HG03095 (cell line): ENCODE results near the gene CELA1.

Source experiments
- ATAC-seq: cut with Tn5 transposase; IDR thresholded peaks from one replicate; pipeline ENCODE4 v1.9.1; 2021; ENCODE audit warnings: moderate library complexity; ENCODE audit not compliant: unreplicated experiment

The CELA1 gene

GRCh38 chr12:51377099-51377984, 30.9 kb upstream of the CELA1 start:
- ATAC-seq = no peak

DNA sequence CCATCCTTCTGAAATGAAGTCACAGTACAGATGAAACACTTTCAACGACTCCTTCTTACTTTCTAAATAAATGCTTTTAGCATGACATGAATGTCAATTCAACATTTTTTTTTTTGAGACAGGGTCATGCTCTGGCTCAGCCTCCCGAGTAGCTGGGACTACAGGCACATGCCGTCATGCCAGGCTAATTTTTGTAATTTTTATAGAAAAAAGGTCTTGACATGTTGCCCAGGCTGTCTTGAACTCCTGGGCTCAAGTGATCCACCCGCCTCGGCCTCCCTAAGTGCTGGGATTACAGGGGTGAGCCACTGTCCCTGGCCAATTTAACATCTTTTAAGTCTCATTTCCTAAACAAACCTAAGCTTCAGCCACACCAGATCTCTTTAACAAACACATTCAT, 28.4 kb upstream of the CELA1 start:
- ATAC-seq = no peak

DNA sequence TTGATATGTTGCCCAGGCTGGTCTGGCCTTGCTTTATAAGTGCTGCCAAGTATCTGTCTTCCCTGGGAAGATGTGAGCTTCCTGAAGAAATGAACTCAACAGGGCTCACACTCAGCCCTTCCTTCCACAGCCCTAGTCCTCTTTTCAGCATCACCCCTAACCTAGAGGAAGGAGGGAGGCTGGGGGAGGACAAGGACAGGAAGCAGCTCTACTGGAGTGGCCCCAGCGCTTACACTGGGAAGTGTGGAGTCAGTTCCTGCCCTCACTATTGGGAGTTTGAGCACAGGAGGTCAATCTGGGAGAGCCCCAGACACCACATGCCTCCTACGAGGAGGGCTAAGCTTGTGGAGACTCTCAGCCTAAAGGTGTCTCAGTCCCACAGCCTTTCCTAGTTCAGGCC, 27.9 kb upstream of the CELA1 start:
- no peak for ATAC-seq

DNA sequence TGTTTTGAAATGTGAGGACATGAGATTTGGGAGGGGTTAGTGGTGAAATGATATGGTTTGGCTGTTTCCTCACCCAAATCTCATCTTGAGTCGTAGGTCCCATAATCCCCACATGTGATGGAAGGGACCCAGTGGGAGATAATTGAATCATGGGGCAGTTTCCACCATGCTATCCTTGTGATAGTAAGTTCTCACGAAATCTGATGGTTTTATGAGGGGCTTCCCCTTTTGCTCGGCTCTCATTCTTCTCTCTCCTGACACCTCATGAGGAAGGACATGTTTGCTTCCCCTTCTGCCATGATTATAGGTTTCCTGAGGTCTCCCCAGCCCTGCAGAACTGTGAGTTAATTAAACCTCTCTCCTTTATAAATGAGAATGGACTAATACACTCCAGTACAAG, 26.7 kb upstream of the CELA1 start:
- ATAC-seq = no peak

DNA sequence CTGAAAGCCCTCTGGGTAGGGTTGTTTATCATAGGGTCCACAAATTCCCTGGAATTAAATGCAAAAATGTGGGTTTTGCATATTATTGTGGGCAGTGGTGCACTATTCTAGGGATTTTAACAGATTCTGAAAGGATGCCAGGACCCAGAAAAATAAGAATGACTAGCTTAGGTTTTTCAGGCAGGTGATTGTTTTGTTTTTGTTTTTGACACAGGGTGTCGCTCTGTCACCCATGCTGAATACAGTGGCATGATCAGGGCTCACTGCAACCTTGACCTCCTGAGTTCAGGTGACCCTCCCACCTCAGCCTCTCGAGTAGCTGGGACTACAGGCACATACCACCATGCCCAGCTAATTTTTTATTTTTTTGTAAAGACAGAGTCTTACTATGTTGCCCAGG, 25.5 kb upstream of the CELA1 start:
- ATAC-seq = no peak

- no peak for ATAC-seq
These were observed 24.9 kb upstream of the CELA1 start for GRCh38 chr12:51371295-51371953.

DNA sequence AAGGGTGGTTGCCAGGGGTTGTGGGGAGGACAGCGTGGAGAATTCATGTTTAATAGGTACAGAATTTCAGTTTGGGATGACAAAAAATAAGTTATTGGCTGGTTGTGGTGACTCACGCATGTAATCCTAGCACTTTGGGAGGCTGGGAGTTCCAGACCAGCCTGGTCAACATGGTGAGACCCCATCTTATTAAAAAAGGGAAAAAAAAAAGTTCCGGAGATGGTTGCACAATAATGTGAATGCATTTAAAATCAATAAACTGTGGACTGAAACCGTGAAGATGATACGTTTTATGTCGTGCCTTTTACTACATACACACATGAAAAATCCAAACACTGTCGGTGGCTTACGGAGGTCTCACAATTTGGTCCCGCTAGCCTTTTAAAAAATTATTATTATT, 24.2 kb upstream of the CELA1 start:
- no peak for ATAC-seq

GRCh38 chr12:51369581-51369980, 23.1 kb upstream of the CELA1 start:
- no peak for ATAC-seq

GRCh38 chr12:51368640-51369517, 22.4 kb upstream of the CELA1 start:
- peak; percentile 95 for ATAC-seq

DNA sequence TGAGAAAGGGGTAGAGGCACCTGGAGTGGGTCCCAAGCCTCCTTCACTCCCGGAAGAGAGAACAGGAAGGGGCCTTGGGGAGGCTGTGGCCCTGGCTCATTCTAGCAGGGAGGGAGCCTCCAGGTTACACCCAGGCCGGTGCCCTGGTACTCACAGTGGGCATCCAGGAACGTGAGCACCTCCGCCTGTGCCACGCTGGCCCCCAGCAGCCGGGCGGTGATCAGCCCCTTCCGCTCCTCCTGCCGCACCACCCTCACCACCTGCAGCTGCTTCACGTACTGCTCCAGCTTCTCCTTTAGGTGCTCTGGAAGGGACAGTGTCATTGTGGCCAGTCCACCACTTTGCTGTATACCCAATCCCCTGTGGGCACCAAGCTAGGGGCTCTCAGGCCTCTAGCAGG, 18.8 kb upstream of the CELA1 start:
- ATAC-seq = no peak

GRCh38 chr12:51364001-51364400, 17.5 kb upstream of the CELA1 start:
- ATAC-seq = no peak

DNA sequence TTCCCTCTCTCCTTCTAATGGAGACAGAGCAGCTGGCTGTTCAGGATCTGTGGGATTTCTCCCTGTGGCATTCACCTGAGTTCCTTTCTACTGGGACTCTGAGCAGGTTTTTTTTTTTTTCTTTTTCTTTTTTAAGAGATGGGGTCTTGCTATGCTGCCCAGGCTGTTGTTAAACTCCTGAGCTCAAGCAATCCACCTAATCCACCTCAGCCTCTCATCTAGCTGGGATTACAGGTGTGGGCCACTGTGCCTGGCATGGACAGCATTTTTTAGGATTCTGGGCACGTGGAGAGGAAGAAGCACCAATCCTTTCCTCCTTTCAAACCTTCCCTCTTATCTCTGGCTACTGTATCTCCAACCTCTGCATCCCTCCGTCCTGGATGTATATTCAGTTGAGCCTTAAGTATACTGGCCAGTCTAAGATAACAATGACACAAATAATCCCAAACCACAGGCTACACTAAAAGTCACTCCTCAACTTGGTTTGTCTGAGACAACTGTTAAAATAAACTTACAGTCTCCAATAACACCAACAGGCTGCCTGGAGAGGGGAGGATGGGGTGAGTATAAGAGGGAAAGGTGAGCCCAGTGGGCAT, 16.4 kb upstream of the CELA1 start:
- no peak for ATAC-seq

DNA sequence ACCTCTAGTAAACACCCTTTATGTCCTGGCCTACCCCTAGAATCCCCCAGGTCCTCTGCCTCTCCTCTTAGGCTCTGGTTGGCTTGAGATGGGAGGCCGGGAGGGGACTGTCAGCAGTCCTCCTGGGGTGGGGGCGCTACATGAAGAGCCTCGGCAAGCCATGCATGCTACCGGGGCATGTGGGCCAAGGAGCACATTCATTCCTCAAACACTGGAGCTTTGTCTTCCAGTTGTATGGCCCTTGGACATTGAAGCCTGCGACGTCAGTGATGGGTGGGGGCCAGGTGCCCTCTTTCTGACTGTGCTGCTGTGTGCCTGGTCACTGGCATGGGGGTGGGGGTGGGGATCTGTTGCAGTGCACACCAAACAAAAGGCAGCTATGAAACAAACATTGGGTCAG, 15.8 kb upstream of the CELA1 start:
- ATAC-seq = no peak

- ATAC-seq = no peak
These were observed 14.9 kb upstream of the CELA1 start for GRCh38 chr12:51361161-51362016.

GRCh38 chr12:51360315-51360714, 13.8 kb upstream of the CELA1 start:
- ATAC-seq = no peak

DNA sequence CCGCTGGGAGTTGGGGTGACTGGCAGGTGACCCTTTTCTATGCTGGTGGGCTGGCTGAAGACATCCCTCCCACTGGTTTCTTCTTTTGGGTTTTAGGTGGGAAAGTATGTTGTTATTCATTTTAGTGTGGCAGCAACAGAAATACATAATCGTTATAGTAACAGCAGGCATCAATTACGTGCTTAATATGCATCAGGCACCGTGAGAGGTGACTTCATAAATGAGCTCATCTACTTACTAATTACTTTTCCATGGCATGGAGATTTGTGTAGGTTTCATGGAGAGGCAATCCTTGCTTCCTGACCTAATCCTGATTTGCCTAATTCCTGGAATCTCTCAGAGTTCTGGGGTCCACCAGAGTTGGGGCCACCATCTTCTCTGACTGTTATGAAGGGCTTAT, 13.4 kb upstream of the CELA1 start:
- ATAC-seq = no peak

- no peak for ATAC-seq
These were observed 12.0 kb upstream of the CELA1 start for GRCh38 chr12:51358496-51358895.

DNA sequence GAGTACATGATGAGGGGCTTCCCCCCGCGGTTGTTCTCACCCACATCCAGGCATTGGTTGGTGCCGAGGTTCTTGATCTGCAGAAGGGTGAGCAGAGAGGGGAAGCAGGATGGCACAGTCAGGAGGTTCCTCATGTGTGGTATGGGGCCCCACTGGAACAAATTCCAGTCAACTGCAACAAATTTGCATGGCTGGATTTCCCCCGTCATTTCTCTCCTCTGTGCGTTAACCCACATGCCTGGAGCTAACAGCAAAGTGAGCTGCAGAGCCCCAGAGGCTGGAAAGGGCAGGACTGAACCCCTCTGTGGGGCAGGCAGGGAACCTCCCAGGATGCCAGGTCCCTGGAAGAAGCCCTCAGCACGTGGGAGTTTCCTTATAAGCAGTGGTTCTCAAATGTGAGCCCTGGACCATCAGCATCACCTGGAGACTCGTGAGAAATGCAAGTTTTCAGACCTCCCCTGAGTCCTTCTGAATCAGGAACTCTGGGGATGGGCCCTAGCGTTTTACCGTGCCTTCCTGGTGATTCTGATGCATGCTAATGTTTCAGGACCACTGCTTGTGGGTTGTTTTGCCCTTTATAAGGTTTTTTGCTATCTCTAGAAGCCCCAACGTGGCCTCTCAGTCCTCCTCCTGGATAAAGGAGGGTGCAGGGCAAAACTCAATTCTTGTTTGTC, 11.0 kb upstream of the CELA1 start:
- no peak for ATAC-seq

DNA sequence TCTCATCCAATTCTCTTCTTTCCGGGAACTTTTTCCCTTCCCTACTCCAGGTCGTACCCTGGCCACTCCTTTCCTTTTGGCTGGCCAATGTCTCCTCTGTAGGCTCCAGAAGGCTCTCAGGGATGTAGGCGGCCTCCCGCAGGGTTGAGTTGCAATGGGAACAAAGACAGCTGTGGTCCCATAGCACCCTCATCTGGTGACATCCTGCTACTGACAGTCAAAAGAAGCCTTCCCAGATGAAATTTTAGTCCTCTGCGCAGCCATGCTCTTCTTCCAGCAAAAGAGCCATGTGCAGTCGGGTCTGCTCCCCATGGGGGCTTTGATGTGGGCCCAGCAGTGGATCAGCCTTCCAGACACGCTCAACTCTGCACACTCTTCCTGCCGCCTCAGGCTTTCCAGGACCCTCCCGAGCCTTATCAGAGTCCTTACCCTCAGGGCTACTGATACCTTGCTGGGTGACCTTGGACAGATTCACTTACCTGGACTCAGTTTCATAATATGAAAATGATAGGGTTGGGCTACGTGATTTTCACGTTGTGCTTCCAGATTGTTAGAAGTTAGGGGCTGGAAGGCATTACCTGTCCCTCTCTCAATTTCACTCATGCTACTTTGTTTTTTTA, 5.5 kb upstream of the CELA1 start:
- no peak for ATAC-seq
